ENCODE results near the gene SBK3.
"Not testable (repeated sequence)": the region's sequence is repeated elsewhere in the genome, so short reads cannot be mapped to it uniquely, and the experiment has no call there.

SBK3 gene

DNA sequence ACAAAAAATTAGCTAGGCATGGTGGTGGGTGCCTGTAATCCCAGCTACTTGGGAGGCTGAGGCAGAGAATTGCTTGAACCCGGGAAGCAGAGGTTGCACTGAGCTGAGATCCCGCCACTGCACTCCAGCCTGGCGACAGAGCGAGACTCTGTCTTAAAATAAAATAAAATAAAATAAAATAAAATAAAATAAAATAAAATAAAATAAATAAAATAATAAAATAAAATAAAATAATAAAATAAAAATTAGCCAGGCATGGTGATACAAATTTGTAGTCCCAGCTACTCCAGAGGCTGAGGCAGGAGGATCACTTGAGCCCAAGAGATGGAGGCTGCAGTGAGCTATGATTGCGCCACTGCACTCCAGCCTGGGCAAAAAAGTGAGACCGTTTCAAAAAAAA is 28.6 kb upstream of the SBK3 start:
- DNase-seq, result not testable (repeated sequence)

DNA sequence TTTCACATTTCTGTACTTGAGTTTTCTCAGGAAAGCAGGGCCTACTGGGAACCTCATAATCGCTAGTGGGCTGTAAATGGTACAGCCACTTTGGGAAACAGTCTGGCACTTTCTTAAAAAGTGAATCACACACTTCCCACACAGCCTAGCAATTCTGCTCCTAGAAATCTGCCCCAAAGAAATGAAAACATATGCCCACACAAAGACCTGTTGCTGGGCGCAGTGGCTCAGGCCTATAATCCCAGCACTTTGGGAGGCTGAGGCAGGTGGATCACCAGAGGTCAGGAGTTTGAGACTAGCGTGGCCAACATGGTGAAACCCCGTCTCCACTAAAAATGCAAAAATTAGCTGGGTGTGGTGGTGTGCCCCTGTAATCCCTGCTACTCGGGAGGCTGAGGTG is 24.1 kb upstream of the SBK3 start:
- DNase-seq, result not testable (repeated sequence)

DNA sequence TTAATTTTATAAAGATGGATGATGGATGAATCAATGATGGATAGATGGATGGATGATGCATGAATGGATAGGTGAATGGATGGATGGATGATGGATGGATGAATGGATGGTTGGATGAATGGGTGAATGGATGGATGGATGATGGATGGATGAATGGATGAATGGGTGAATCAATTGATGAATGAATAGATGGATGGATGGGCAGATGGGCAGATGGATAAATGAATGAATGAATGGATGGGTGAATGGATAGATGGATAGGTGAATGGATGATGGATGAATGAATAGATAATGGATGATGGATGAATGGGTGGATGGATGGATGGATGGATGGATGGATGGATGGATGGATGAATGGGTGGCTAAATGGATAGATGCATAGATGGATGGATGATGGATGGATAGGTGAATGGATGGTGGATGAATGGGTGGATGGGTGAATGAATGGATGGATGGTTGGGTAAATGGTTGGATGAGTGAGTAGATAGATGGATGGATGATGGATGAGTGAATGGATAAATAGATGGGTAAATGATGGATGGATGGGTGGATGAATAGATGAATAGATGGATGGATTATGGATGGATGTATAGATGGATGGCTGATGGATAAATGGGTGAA is 22.5 kb upstream of the SBK3 start:
- no peak for DNase-seq

DNA sequence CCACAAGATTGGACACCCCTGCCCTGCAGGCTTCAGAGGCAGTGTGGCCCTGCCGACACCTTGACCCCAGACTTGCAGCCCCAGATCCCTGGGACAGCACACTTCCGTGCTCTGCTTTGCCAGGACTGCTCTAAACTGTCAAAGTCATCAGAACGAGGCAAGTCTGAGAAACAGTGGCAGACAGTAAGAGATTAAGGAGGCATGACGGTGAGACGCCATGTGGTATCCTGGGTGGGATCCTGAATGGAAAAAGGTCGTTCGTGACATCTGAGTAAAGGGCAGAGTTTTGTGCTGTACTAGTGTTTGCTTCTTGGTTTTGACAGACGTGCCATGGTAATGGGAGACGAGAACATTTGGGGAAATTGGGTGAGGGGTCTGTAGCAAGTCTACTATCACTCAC is 21.5 kb upstream of the SBK3 start:
- DNase-seq, result no peak

DNA sequence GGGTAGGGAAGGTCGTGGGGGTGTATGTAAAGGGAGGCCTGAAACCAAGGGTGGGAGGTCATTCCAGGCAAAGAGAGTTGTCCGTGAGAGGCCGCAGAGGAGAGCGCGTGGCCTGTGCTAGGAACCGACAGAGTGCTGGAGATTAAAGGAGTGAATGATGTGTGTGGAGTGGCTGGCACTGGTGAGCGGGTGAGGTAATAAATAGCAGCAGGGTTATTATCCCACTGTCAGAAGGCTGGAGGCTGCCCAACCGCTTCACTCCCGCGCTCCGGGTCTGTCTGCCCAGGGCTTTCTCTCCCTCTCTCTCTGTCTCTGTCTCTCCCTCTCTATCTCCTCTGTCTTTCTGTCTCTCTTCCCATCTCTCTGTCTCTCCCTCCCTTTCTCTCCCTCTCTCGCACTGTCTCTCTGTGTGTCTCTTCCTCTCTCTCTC is 17.9 kb upstream of the SBK3 start:
- DNase-seq, result no peak

DNA sequence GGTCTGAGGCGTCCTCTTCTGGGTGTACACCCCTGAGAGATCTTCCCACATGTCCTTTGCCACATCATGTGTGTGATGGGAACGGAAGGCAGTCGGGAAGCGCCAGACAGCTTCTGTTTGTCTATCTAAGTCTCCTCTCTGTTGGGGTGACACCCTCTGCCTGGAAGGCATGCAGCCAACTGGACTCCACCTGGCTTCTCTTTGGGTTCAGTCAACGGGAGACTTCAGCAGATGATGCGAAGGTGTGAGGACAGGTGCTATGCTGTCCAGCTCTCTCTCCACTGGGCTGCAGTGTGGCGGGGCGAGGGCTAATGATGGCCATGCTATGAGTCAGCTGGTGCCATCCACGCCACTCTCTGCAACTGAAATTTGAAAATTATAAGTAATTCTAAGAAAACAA is 14.3 kb upstream of the SBK3 start:
- DNase-seq, result no peak

DNA sequence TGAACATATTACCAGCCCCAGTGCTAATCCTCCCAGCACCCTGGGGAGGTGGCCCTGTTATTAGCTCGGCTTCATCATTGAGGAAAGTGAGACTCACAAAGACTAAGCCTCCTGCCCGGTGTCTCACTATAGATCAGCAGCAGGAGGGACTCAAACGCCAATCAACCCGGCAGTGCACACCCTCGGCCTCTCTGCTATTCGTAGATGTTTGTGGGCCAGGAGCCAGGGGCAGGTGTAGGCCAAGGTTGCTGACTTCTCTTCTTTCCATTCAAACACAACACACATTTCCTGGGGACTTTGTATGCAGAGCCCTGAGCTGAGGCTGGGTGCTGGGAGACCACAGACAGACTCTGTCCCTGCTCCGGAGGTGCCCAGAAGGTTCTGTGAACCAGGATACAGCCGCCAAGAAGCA is 9.4 kb upstream of the SBK3 start:
- no peak for DNase-seq

DNA sequence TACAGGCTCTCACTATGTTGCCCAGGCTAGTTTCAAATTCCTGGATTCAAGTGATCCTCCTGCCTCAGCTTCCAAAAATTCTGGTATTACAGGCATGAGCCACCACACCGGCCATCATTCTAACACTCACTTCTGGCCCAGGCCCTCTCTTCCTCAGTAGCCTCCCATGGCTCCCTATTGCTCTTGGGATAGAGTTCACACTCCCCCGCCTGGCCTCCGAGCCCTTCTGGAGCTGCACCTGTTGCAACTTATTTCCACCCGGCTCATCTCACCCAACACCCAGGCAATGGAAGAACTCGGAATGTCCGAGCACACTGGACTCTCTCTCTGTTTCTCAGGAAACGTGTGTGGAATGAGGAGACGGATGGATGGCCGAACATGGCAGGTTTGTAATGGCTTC is 9.0 kb upstream of the SBK3 start:
- no peak for DNase-seq

DNA sequence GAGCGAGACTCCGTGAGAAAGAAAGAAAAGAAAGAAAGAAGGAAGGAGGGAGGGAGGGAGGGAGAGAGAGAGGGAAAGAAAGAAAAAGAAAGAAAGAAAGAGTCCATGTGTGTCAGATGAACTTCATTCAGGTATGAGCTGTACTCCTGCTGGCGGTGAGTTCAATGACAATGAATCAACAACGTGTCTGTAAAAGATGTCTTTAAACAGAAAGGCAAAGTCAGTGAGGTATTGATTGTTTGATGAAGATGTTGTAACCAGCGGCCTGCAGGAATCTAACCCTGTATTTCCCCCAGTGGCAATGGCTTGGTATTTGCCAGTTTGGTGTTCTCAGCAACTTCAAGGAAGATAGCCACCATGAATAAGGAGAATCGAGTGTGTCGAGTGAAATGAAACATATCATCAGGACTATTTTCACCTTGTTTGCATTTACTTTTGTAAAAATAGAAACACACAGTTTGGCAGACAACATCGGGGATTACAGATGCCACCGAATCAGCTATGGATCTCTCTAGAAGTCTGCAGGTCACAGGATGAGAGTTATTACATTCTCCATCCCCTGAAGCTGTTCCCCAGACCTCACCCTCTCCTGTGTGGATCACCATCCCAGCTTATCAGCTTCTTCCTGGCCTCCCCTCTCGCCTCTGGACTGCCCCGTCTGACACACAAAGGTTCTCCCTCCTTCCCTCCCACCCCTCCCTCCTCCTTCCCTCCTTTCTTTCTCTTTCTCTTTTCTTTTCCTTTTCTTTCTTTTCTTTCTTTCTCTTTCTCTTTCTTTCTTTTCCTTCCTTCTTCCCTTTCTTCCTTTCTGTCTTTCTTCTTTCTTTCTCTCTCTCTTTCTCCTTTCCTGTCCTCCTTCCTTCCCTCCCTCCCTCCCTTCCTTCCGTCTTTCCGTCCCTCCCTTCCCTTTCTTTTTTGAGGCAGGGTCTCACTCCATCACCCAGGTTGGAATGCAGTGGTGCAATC is 8.2 kb upstream of the SBK3 start:
- no peak for DNase-seq

DNA sequence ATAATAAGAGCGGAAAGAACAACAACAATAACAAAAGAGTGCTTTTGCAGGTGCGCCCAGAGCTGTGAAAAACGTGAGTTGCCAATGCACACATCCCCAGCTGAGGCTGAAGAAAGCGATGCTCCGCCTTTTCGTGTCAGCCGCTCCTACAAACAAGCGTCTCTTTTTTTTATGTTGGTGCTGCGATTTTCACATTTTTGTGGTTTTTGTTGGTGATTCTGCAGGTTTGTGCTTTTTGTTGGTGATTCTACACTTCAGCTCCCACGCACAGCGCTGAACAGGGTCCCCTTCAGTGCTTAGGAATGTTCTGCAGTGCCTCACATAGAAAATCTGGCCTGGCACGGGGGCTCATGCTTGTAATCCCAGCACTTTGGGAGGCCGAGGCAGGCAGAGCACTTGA is 7.3 kb upstream of the SBK3 start:
- DNase-seq, result no peak

DNA sequence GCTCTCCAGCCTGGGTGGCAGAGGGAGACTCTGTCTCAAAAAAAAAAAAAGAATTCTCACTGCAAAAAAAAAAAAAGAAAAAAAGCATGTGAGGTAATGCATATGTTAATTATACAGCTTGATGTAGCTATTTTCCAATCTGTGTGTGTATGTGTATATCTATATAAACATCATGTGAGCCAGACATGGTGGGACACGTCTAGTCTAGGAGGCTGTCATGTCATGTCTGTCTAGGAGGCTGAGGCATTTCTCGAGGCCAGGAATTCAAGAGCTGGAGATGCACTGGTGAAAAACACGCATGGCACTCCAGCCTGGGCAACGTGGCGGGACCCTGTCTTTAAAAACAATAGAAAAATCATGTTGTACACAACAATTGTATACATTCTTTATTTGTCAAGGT is 6.9 kb upstream of the SBK3 start:
- no peak for DNase-seq

DNA sequence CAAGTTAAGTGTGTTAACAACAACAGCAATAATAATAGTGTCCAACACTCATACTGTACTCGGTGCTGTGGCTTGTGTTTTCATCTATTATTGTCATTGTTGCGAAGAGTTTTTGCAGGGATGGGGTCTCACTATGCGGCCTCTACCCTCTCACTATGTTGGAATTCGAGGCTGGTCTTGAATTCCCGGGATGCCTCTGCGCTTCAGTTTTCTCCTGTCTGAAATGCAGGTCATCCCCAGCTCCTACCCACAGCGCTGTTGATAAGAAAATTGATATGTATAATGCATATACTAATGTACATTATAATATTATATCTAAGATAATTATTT is 4.9 kb upstream of the SBK3 start:
- DNase-seq, result no peak

DNA sequence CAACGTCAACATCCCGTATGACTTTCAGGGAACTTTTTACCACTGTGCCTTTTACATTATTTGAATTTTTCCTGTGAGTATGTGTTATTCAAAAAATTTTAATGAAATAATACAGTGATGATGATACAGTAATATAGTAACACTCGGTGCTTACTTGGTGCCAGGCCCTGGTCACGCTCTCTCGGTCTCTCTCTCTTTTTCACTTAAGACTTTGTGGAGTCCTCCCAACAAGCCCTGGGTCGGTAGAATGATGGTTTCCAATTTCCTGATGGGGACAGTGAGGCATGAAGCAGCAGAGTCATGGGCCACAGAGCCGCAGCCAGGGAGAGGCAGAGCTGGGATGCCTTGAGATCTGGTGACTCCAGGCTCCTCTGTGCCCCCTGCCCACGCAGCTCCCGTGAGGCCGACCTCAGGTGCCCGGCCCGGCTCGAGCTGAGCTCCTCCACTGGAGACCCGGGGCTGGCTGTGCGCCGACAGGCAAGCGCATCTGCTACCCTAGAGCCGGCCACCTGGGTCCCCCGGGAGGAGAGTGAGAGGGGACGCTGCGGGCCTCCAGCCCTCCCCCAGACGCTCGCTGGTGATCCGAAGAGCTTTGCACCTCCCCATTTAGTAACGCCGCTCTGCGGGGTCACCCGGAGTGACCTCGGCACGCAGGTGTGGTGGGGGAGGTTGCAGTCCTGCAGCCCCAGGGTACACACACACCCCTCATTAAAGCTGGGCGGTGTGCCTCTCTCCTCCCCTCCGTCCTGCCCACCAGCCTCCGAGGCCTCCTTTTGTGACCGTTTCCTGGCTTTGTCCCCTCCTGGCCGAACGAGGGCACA is 4.4 kb upstream of the SBK3 start:
- DNase-seq, result no peak

DNA sequence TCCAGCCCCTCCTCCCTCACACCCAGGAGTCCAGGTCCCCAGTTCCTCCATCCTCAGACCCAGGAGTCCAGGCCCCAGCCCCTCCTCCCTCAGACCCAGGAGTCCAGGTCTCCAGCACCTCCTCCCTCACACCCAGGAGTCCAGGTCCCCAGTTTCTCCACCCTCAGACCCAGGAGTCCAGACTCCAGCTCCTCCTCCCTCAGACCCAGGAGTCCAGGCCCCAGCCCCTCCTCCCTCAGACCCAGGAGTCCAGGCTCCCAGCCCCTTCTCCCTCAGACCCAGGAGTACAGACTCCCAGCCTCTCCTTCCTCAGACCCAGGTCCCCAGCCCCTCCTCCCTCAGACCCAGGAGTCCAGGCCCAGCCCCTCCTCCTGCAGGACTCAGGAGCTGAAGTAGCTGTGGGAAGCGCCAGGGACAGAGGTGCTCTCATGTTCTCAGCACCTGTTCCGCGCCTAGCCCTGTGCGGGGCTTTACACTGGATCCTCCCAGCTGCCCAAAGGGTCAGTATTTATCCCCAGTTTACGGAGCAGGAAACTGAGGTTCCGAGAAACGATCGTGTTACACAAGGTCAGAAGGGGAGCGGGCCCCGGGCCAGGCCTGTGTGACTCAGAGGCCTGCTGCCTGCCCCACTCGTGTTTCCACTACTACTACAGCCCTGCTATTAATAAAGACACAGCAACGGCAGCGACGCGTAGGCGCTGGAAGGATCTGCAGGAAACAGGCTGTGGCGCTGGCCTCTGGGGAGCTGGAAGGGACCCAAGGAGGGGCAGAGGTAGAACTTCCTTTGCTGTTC is 1.7 kb upstream of the SBK3 start:
- DNase-seq, result no peak

DNA sequence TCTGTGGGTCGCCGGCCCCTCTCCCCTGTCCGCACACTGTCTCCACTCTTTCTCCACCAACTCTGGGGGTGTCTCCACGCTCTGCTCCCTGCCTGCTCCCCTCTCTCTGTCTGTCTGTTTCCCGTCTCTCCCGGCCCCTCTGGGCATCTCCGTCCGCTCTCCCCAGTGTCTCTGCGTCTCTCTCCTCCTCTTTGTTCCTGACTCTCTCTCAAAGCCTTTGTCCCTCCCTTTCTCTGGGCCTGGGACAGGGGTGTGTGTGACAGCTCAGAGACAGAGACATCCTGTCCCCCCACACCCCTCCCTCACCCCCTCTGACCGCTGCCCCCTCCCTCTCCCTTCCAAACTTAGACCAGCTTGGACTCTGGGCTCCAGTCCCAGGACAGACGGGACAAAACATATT is 668 bp upstream of the SBK3 start:
- no peak for DNase-seq

DNA sequence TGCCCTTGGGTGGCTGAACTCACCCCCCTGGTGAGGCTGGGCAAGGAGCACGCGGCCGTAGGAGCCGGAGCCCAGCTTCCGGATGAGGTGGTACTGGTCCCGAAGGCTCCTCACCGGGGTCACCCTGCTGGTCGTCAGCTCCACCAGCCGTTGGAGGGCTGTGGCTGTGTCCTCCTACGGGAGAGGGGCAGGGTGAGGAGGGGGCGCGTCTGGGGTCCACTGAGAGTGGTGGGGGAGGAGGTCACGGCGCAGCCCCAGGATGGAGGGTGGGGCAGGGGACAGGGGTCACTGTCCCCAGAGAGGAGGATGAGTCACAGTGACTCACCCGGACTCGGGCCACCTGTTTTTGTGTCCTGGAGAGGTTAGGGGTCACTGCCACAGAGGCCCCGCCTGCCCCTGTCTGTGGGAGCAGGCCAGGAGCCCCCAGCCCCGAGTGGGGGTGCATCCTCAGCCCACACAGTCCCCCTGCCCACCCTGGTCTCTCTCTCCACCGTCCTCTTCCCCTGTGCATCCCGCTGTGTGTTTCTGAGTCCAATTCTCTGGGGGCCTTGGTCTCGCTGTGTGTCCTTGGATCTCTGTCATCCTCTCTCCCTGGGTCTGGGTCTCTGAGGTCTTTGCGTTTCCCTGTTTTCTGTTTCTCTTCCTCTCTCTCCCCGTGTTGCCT is 435 bp downstream of the SBK3 start:
- no peak for DNase-seq

DNA sequence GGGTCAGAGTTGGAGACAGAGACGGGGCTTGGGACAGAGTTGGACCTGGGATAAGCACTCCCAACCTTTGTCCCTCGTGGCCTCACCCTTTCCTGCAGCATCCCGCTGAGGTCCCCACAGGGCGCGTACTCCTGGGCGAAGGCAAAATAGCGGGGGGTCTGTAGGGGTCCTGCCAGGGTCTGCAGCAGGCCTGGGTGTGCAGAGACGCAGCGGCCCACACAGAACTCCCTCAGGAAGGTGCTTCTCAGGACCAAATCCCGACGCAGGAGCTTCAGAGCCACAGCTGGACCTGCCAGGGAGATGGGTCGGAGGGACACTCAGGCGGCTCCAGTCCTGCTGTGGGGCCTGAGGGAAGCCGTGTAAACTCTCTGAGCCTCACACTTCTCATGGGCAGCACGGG is 1.3 kb downstream of the SBK3 start:
- no peak for DNase-seq

DNA sequence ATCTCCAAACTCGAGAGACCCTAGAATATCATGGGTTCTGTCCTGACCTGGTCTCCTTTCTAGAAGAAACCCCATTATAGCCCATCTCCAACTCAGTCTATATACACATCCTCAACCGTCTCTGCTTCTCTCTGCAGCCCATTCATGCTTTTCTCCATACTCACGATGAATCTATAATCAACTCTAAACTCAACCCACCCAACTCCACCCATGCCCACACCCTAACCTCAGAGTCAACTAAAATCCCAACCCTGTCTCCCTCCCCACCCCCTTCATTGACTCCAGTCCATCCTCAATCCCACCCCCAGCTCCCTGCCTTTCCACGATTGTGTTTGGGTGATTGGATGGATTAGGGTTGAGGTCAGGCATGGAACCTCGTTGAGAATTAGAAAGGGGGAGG is 1.8 kb downstream of the SBK3 start:
- no peak for DNase-seq

DNA sequence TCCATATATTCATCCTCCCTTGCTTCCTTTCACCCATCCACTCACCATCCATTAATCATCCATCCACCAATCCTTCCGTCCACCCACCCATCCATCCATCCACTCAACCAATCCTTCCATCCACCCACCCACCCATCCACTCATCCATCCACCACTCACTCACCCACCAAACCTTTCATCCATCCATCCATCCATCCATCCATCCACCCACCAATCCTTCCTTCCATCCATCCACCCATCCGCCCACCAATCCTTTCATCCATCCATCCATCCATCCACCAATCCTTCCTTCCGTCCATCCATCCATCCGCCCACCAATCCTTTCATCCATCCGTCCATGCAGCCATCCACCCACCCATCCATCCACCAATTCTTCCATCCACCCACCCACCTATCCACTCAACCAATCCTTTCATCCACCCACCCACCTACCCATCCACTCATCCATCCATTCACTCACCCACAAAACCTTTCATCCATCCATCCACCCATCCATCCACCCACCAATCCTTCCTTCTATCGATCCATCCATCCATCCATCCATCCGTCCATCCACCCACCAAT is 3.0 kb downstream of the SBK3 start:
- DNase-seq, result no peak

DNA sequence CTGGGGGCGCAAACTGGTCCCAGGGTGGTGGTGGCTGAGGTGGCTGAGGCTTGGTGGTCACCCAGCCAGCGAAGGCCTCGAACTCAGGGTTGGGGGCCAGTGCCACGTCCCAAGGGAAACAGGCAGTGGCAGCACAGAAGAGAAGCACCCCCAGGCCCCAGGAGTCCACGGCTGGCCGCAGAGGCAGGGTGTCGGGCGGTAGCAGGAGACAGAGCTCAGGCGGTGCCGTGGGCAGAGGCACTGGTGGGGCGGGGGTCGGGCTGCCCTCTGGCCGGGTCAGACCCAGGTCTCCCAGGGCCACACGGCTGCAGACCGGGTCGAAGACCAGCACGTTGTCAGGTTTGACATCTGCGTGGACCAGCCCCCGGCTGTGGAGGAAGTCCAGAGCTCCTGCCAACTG is 4.3 kb downstream of the SBK3 start:
- DNase-seq, result no peak

DNA sequence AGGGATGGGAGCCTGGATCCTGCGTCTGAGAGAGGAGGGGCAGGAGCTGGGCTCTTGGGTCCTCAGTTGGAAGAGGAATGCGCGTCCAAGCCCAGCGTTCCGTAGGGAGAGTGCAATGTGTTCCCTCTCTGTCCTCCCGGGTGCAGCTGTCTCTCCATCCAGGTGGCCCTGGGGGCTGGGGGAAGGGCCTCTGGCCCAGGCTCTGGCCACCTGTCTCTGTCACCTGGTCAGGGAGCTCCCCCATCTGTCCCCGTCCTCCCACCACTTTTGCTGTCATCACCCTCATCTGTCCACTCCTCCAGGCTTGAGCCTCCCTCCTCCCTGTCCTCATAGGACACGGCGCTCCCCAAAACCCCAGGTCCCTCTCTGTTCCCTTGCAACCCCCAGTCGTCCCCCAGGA is 4.7 kb downstream of the SBK3 start:
- no peak for DNase-seq
